SU-DHL-6 (cell line): ENCODE measurements around the gene MTCH1.

Source experiments
- EZH2phosphoT487 ChIP-seq: fragments of 200-600 bp; sonication (generic), shearing (Covaris generic); conservative IDR thresholded peaks from 2 replicates; pipeline ENCODE4 v1.6.1; 2018; ENCODE audit warnings: mild to moderate bottlenecking, antibody characterized with exemption, low read length, moderate library complexity, mixed read lengths
- TF ChIP-seq, protein P1 (sequence below): fragments of 200-600 bp; sonication (generic); IDR thresholded peaks from one replicate; pipeline ENCODE4 v1.5.1; 2017; ENCODE audit warnings: antibody characterized with exemption, mild to moderate bottlenecking, low read length, moderate library complexity; ENCODE audit not compliant: insufficient read depth, poor library complexity, severe bottlenecking

DNA sequence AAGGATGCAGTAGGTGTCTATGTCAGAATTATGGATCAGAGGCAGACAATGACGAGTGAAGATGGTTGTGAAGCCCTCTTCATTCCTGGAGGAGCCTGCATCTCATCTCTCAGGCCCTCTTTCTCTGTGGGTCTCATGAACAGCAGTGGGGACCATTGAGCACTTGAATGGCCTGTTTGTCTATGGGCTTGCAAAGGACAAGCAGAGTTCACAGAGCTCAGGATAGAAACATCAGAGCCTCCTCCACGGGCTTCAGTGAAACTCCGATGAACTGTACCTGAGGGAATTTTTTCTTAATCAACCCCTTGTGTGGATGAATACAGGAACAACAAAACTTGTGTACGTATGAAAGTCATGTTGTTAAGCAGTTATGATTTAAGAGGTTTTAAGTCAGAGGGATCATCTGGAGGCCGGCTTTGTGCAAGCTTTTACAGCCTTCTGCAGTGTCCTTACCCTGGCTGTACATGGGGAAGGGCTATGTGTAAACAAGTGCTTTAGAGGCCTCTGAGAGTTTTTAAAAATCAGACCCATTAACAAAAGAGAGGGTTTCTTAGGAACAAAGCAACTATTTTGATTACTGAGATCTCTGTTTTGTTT, 61.1 kb downstream of the MTCH1 start:
- TF ChIP-seq, protein P1, sequence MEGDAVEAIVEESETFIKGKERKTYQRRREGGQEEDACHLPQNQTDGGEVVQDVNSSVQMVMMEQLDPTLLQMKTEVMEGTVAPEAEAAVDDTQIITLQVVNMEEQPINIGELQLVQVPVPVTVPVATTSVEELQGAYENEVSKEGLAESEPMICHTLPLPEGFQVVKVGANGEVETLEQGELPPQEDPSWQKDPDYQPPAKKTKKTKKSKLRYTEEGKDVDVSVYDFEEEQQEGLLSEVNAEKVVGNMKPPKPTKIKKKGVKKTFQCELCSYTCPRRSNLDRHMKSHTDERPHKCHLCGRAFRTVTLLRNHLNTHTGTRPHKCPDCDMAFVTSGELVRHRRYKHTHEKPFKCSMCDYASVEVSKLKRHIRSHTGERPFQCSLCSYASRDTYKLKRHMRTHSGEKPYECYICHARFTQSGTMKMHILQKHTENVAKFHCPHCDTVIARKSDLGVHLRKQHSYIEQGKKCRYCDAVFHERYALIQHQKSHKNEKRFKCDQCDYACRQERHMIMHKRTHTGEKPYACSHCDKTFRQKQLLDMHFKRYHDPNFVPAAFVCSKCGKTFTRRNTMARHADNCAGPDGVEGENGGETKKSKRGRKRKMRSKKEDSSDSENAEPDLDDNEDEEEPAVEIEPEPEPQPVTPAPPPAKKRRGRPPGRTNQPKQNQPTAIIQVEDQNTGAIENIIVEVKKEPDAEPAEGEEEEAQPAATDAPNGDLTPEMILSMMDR: no peak
- TF ChIP-seq EZH2phosphoT487: no peak
